Measurements from ENCODE around the gene DSCAML1.

GRCh38 chr11:117641008-117641915 lies 155.8 kb downstream of the DSCAML1 start:
- TF ChIP-seq CTCF (IDR thresholded peaks at IDR 0.05) (no peak), POLR2A (IDR thresholded peaks at IDR 0.05) (no peak)

Data from tibial nerve (tissue), 3 donors.